T-helper 1 cell treated with Interleukin-12 subunit alpha and Interleukin-12 subunit beta and Interleukin-4 antibody, amounts not matched to agents 30 ng/mL and 1 ng/mL, for 36 hours (primary cell): ENCODE measurements around the gene INPP5J. TPM values are rescaled to one million over a fixed set of nuclear protein-coding genes. Genes with fewer than 3 reads are reported as not detected.
"Not testable (repeated sequence)": the region's sequence is repeated elsewhere in the genome, so short reads cannot be mapped to it uniquely, and the experiment has no call there.

ENCODE experiments used
- intact Hi-C: fragments of 100-400 bp; cut with micrococcal nuclease; formaldehyde crosslinking; loops from one replicate; pipeline ENCODE4 v1.15.1; 2024
- total RNA-seq: library from RNA; stranded (reverse); gene quantifications from 2 replicates; pipeline ENCODE4 v1.2.3, GENCODE V29; 2022

Gene INPP5J
- total RNA-seq, 1 donor from 2014 or later, result not detected

DNA sequence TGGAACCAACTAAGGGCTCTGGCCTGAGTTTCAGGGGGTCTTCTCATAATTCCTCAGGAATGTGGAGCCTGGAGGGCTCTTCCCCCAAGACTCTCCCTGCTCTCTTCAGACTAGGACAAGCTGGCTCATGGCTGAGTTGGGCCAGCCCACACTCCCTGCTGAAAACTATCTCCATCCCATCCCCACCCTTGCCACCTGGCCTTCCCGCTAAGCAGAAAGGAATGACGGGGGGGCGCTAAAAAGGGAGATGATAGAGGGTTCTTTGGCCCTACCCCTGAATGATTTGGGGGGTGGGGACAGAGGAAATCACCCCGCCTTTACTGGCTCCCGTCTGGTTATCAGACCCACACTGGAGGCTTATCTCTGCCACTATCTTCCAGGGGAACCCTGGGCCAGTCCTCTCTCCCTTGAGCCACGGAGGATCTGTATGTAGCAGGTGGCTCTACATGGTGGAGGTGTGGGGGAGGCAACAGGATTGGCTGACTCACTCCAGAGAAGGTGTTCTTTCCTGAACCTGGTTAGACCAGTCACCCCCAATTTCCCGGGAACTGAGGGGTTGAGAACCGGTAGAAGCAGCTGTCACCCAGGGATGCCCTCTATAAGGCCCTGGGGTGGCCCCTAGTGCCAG lies 35.9 kb upstream of the INPP5J start:
- intact Hi-C loops, result loop anchor here (10.0 kb wide), 3 partner anchors 408 to 1532 kb away; partner anchors contain the start of genes SFI1 and THOC5

DNA sequence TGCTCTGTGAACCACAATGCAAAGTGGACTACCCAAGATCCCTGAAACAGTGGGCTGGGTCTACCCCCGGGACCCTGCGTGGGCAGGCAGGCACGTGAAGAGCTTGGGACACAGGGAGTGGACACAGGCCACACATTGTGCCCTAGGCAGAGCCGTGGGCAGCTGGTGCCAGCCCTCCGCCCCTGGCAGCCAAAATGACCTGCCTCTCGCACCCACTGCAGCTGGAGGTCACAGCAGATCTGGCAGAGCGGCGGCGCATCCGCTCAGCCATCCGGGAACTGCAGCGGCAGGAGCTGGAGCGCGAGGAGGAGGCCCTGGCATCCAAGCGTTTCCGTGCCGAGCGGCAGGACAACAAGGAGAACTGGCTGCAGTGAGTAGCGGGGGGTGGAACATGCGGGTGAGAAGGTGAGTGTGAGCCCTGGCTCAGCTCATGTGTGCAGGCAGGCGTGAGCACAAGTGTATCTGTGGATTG lies 35.0 kb upstream of the INPP5J start:
- intact Hi-C loops, result loop anchor here (10.0 kb wide), 3 partner anchors 407 to 1533 kb away; partner anchors contain the start of genes SFI1 and THOC5

DNA sequence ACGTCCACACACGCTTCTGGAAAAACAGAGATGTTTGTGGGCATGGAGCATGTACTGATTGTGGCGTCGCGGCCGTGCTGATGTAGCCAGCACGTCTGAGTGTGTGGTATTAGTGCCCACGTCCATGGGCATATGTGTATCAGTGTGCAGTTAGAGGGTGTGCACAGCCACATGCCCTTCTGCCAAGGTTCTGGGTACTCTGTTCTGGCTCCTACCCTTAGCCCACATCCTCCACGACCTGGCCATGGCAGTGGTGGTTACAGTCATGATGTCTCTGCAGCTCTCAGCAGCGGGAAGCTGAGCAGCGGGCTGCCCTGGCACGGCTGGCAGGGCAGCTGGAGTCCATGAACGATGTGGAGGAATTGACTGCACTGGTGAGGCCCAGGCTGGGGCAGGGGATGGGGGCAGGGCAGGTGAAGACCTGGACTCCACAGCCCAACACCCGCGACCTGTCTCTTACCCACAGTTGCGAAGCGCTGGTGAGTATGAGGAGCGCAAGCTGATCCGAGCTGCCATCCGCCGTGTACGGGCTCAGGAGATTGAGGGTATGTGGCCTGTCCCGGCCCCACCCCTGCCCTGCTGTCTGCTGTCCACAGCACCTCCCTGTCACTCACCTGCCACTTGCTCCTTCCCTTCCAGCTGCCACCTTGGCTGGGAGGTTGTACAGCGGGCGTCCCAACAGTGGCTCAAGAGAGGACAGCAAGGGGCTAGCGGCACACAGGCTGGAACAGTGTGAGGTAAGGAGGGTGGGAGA lies 34.4 kb upstream of the INPP5J start:
- intact Hi-C loops, result loop anchor here (10.0 kb wide), 3 partner anchors 406 to 1534 kb away; partner anchors contain the start of genes SFI1 and THOC5

- intact Hi-C loops, result loop anchor here (1.0 to 10.0 kb wide), 5 partner anchors 142 to 1535 kb away; partner anchors contain the start of genes SFI1 and THOC5
These were observed 33.3 kb upstream of the INPP5J start for GRCh38 chr22:31089160-31090100.

DNA sequence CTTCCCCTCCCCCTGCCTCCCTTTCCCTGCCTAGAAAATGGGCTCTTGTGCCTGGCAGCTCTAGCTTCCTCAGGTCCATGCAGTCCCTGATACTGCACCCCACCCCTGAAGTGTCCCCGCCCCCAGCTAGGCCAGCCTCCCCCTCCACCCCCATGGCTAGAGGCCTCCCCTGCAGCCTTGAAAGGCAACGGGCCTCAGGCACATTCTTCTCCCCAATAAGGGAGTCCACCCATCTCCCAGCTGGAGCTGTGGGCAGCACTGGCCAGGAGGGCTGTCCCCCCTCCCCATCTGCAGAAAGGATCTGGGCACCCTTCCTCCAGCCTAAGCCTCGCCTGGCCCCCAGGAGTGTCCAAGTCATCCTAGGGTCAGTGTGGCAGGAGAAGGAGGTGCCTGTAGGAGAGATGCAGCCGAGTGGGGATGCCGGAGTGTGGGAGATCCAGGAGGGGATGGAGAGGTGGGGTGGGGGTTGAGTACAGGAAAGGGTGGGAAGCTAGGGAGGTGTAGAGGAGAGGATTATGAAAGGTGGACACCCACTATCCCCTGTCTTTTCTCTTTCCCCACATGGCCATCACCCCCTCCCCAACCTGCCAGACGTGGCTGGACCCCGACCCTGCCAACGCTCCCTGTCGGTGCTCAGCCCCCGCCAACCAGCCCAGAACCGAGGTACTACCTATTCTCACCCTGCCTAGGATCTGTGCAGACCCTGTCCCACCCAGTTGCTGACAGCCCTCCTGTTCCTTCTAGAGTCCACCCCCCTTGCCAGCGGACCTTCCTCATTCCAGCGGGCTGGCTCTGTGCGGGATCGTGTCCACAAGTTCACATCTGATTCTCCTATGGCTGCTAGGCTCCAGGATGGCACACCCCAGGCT lies 32.3 kb upstream of the INPP5J start:
- intact Hi-C loops, result no loop called here

DNA sequence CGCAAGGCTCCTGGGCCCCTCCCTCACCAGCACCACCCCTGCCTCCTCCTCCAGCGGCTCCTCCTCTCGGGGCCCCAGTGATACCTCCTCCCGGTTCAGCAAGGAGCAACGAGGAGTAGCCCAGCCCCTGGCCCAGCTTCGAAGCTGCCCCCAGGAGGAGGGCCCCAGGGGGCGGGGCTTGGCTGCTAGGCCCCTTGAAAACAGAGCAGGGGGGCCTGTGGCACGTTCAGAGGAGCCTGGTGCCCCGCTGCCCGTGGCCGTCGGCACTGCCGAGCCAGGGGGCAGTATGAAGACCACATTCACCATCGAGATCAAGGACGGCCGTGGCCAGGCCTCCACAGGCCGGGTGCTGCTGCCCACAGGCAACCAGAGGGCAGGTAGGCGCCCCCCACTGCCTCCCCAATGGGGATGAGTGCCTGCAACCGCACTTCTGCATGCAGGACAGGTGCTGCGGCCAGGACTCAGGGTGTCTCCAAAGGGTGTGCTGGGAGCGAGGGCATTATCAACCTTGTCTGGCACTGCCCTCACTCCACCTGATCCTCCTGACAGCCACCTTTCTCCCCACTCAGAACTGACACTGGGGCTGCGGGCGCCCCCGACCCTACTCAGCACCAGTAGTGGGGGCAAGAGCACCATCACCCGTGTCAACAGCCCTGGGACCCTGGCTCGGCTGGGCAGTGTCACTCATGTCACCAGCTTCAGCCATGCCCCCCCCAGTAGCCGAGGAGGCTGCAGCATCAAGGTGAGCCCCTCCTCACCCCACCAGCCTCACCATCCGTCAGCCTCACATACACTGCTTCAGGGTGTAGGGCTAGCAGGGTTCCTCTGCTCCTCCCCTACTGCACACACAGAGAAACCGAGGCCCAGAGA lies 31.4 kb upstream of the INPP5J start:
- intact Hi-C loops, result no loop called here

DNA sequence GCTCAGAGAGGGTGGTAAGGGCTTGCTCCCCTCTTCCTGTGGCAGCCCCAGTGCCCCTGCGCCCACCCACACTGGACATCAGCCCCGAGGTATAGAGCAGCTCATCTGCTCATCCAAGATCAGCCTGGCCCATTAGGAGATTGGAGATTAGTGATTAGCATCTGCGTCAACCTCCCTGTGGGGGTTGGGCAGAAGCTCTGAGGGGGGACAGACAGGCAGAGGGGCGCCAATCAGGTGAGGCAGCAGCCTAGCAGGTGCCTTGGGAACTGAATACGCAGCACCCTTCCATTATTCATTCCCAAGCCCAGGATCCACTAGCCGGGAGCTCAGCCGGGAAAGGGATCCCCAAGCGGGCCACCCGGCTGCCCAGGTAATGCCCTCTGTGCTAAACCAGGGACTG lies 30.6 kb upstream of the INPP5J start:
- intact Hi-C loops, result no loop called here

DNA sequence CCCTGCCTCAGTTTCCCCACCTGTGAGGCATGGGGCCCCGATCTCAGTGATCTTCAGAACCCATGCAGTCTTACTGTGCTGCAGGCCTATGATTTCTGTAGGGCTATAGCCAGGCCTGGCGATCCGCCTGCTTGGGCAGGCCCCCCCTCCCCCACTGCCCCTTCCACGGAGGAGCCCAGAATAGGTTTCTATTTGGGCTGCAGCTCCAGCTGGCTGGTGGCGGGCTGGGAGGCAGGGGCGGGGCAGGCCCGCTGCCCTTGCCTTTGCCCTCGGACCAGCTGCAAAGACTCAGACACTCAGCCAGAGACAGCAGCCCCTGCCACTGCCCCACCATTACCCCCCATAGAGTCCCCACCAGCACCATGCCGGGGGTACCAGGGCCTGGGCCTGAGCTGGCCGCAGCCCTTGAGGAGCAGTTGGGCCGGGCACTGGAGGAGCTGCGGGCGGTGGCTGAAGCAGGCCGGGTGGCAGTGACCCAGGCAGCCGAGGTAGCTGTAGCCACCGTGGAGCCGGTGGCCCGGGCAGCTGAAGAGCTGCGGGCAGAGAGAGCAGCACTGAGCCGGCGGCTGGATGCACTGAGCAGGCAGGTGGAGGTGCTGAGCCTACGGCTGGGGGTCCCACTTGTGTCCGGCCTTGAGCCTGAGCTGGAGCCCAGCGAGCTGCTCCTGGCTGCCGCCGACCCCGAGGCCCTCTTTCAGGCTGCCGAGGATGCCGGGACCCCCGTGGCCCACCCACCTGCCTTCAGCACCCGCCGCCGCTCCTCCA lies 29.5 kb upstream of the INPP5J start:
- intact Hi-C loops, result no loop called here

- intact Hi-C loops, result no loop called here
These were observed 28.7 kb upstream of the INPP5J start for GRCh38 chr22:31094021-31094551.

GRCh38 chr22:31094741-31095140 lies 28.0 kb upstream of the INPP5J start:
- intact Hi-C loops, result no loop called here

DNA sequence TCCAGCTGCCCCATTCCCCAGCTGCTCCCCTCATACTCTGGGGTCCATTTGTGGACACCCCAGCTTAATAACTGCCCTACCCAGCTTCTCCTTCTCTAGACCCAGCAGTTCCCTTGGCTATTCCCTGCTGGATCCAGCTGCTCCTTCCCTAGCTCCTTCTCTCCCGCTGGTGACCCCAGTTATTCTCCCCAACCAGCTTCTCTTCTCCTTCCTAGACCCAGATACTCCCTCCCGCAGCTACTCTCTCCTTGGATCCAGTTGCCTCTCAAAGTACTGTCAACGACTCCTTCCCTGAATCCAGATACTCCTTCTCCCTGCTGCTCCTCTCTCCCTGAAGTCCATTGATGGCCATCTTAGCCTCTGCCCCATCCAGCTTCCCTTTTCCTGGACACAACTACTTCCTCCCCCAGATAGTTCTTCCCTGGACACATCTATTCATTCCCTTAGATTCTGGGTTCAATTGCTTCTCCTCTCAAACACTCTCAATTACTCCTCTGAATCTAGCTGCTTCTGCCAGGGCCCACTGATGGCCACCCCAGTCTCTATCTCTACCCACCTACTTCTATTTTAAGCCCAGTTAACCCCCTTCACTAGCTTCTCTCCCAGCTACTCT lies 27.0 kb upstream of the INPP5J start:
- intact Hi-C loops, result no loop called here

GRCh38 chr22:31096657-31097279 lies 26.0 kb upstream of the INPP5J start:
- intact Hi-C loops, result no loop called here

- intact Hi-C loops, result not testable (repeated sequence)
These were observed 25.2 kb upstream of the INPP5J start for GRCh38 chr22:31097539-31097938.

GRCh38 chr22:31097941-31098631 lies 24.7 kb upstream of the INPP5J start:
- intact Hi-C loops, result no loop called here

DNA sequence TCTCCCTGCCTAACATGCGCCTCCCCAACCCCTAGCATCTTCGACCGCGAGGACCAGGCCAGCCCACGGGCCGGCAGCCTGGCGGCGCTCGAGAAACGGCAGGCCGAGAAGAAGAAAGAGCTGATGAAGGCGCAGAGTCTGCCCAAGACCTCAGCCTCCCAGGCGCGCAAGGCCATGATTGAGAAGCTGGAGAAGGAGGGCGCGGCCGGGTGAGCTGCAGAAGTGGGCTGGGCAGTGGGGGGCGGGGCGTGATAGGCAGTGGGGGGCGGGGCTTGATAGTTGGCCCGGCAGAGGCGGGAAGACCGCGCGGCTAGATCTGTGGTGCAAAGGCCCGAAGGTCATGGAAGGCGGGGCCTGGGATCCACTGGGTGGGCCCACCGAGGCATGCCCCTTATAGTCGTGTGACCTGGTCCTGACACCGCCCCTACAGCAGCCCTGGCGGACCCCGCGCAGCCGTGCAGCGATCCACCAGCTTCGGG lies 24.1 kb upstream of the INPP5J start:
- intact Hi-C loops, result no loop called here

GRCh38 chr22:31099386-31099785 lies 23.4 kb upstream of the INPP5J start:
- intact Hi-C loops, result no loop called here
